Vagina (tissue), 2 donors: ENCODE data around the gene TEX44.

ENCODE experiments used
- POLR2A ChIP-seq, 2 donors: fragments of 450-650 bp; IDR thresholded peaks; one replicate each; pipeline ENCODE4 v1.6.1; 2017; ENCODE audit warnings: antibody characterized with exemption in 2 of 2, mild to moderate bottlenecking in 2 of 2, moderate library complexity in 2 of 2
- POLR2AphosphoS5 ChIP-seq, 2 donors: sonication (generic); formaldehyde crosslinking; IDR thresholded peaks; one replicate each; pipeline ENCODE4 v1.9.0; 2017; ENCODE audit warnings: antibody characterized with exemption in 2 of 2, mild to moderate bottlenecking in 2 of 2, low read depth in 1 of 2; ENCODE audit not compliant: insufficient read depth in 1 of 2

DNA sequence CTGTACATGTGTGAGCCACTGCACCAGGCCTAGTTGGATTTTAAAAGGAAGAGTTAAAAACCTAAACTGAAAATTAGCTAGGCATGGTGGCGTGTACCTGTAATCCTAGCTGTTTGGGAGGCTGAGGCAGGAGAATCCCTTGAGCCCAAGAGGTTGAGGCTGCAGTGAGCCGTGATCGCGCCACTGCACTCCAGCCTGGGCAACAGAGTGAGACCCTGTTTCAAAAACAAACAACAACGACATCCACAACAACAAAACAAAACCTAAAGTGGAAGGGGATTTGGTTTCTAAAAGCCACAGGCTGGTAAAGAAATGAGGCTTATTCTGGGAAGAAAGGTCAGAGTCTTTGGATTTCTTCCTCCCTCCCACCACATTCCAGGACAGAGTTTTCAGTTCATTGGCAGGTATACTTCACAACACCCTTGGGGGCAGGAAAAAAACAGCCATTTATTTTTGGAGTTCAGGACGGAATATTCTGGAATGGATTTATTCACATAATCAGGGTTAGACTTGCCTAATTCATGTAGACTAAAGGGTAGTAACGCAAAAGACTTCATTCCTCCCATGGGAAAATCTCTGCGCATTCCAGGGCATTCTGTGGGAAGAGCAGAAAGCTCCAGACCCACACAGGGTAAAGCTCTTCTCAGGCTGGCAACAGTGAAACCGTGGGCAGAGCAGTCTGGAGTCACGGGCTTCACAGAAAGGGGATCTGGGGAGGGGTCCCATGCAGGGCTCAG lies 34.9 kb downstream of the TEX44 start:
- TF ChIP-seq POLR2AphosphoS5 (IDR thresholded peaks at IDR 0.05; ENCODE audit: insufficient read depth in 1 of 2, low read depth in 1 of 2), result no peak
- TF ChIP-seq POLR2A (IDR thresholded peaks at IDR 0.05), result no peak
